ENCODE data around the gene PDE6D. TPM values are rescaled to one million over a fixed set of nuclear protein-coding genes. Genes with fewer than 3 reads are reported as not detected.
A peak's percentile ranks its signal among the peaks of the same experiment; 100 is the strongest.
"Not testable (repeated sequence)": the region's sequence is repeated elsewhere in the genome, so short reads cannot be mapped to it uniquely, and the experiment has no call there.

Gene PDE6D
- total and polyA plus RNA-seq, 8 donors: 1.7 to 29.4 (median 24.1) TPM; not detected in 1

GRCh38 chr2:231715988-231716616, 65.0 kb downstream of the PDE6D start:
- 85 to 96% (median 90%) methylated on average over 5 to 8 of the region's 8 CpGs for WGBS, 5 donors
- no peak for DNase-seq
- intact Hi-C loops (cut with DNase I; ENCODE audit: low total_unique reads): no loop called here

GRCh38 chr2:231715499-231715837, 65.6 kb downstream of the PDE6D start:
- Histone ChIP-seq H3K9me3 (no peaks in the 10 kb centered on the region), H3K27me3 (no peaks in the 10 kb centered on the region), H3K36me3 (peaks cover 20 to 27% (median 24%) of the 10 kb centered on the region in 4 donors), H3K4me3 (no peak overlapping the region), H3K27ac (no peak overlapping the region), H3K4me1 (peaks cover 23 to 49% (median 43%) of the 10 kb centered on the region in 4 donors)
- TF ChIP-seq CTCF (IDR thresholded peaks at IDR 0.05) (peak in 1 of 7 experiments; percentile 46), POLR2AphosphoS5 (IDR thresholded peaks at IDR 0.05) (no peak)
- WGBS, 5 donors: 36 to 51% (median 50%) methylated on average over 5 of the region's 5 CpGs
- intact Hi-C loops (cut with DNase I; ENCODE audit: low total_unique reads): no loop called here
- DNase-seq: no peak

More at GRCh38 chr2:231715988-231716616, 65.0 kb downstream of the PDE6D start:
- no peaks in the 10 kb centered on the region for H3K9me3 ChIP-seq
- H3K4me1 ChIP-seq: peaks cover 23 to 44% (median 39%) of the 10 kb centered on the region in 4 donors
- no peaks in the 10 kb centered on the region for H3K27me3 ChIP-seq
- H3K36me3 ChIP-seq: peaks cover 20 to 27% (median 24%) of the 10 kb centered on the region in 4 donors
- no peak for TF ChIP-seq CTCF (IDR thresholded peaks at IDR 0.05)
- no peak for TF ChIP-seq POLR2A (IDR thresholded peaks at IDR 0.05)
- TF ChIP-seq POLR2AphosphoS5 (IDR thresholded peaks at IDR 0.05): no peak
- no peak for TF ChIP-seq EP300 (IDR thresholded peaks at IDR 0.05)
- no peak overlapping the region for H3K4me3 ChIP-seq
- H3K27ac ChIP-seq: peak overlapping the region in 1 of 5 donors; percentile 31

- peaks cover 23 to 49% (median 44%) of the 10 kb centered on the region in 4 donors for H3K4me1 ChIP-seq
- peaks cover 20 to 27% (median 24%) of the 10 kb centered on the region in 4 donors for H3K36me3 ChIP-seq
- DNase-seq: peak; percentile 80 to 87
- H3K27me3 ChIP-seq: no peaks in the 10 kb centered on the region
- WGBS, 5 donors: 45 to 57% (median 54%) methylated on average over 17 of the region's 17 CpGs
- intact Hi-C loops (cut with DNase I; ENCODE audit: low total_unique reads): loop anchor here (5.0 kb wide), 2 partner anchors 38 to 108 kb away; no protein-coding TSS in a partner anchor
- peak overlapping the region; percentile 16 to 100 (median 76) for H3K27ac ChIP-seq
- H3K9me3 ChIP-seq: no peaks in the 10 kb centered on the region
- H3K4me3 ChIP-seq: no peak overlapping the region
- TF ChIP-seq POLR2A (IDR thresholded peaks at IDR 0.05): no peak
- peak in 5 of 7 experiments; percentile 75 to 94 (median 90) for TF ChIP-seq CTCF (IDR thresholded peaks at IDR 0.05)
Observed at GRCh38 chr2:231714639-231715498, 66.2 kb downstream of the PDE6D start.

- intact Hi-C loops (cut with DNase I; ENCODE audit: low total_unique reads): loop anchor here (5.0 kb wide), 2 partner anchors 37 to 107 kb away; no protein-coding TSS in a partner anchor
- Histone ChIP-seq H3K9me3 (no peaks in the 10 kb centered on the region), H3K4me3 (no peak overlapping the region), H3K4me1 (peaks cover 23 to 50% (median 45%) of the 10 kb centered on the region in 4 donors), H3K27ac (peak overlapping the region; percentile 20 to 100 (median 76)), H3K27me3 (no peaks in the 10 kb centered on the region), H3K36me3 (peaks cover 20 to 27% (median 24%) of the 10 kb centered on the region in 4 donors)
- WGBS, 5 donors: 12 to 35% (median 15%) methylated on average over 5 to 15 of the region's 15 CpGs
- DNase-seq: peak; percentile 94 to 95
- TF ChIP-seq POLR2AphosphoS5 (IDR thresholded peaks at IDR 0.05) (peak in 2 of 3 donors; percentile 64 to 91), POLR2A (IDR thresholded peaks at IDR 0.05) (no peak), CTCF (IDR thresholded peaks at IDR 0.05) (peak in 6 of 7 experiments; percentile 23 to 95 (median 94))
Observed at GRCh38 chr2:231713730-231714638, 67.1 kb downstream of the PDE6D start.

GRCh38 chr2:231713406-231713729, 67.7 kb downstream of the PDE6D start:
- Histone ChIP-seq H3K4me1 (peaks cover 23 to 50% (median 45%) of the 10 kb centered on the region in 4 donors), H3K27ac (peak overlapping the region; percentile 20 to 100 (median 76)), H3K36me3 (peaks cover 20 to 27% (median 24%) of the 10 kb centered on the region in 4 donors)
- not testable (repeated sequence) for H3K4me3 ChIP-seq, DNase-seq, H3K27me3 ChIP-seq, H3K9me3 ChIP-seq
- intact Hi-C loops (cut with DNase I; ENCODE audit: low total_unique reads): loop anchor here (5.0 kb wide), 2 partner anchors 36 to 106 kb away; no protein-coding TSS in a partner anchor

- not testable (repeated sequence) for H3K9me3 ChIP-seq, H3K27me3 ChIP-seq, DNase-seq
- Histone ChIP-seq H3K36me3 (peaks cover 20 to 27% (median 24%) of the 10 kb centered on the region in 4 donors), H3K4me1 (peaks cover 23 to 50% (median 46%) of the 10 kb centered on the region in 4 donors), H3K4me3 (peak overlapping the region in 3 of 4 donors; percentile 82 to 97 (median 87)), H3K27ac (peak overlapping the region in 4 of 5 donors; percentile 99 to 100 (median 100))
- intact Hi-C loops (cut with DNase I; ENCODE audit: low total_unique reads): loop anchor here (5.0 kb wide), 2 partner anchors 35 to 105 kb away; no protein-coding TSS in a partner anchor
- WGBS, 5 donors: 37 to 46% (median 43%) methylated on average over 18 of the region's 18 CpGs
Observed at GRCh38 chr2:231712451-231713021, 68.5 kb downstream of the PDE6D start.
